Bronchial epithelial cell (primary cell): Measurements from ENCODE around the gene PC. TPM values are rescaled to one million over a fixed set of nuclear protein-coding genes. Genes with fewer than 3 reads are reported as not detected.

Experiments used
- DNase-seq: peaks from one replicate; pipeline ENCODE4 v3.0.0-alpha.2; 2010; ENCODE audit warnings: low read depth
- FAIRE-seq: peaks from 2 replicates; lab custom pipeline; 2011; peaks lifted over from hg19 to GRCh38; lab: Jason Lieb, UNC
- H3K27me3 ChIP-seq: 2 replicates; pipeline ENCODE4 v1.5.1; 2011; ENCODE audit warnings: low read length; ENCODE audit not compliant: control insufficient read depth, insufficient read depth
- H3K36me3 ChIP-seq: 2 replicates; pipeline ENCODE4 v1.5.1; 2011; ENCODE audit warnings: low read length; ENCODE audit not compliant: control insufficient read depth, insufficient read depth
- H3K4me3 ChIP-seq: 2 replicates; pipeline ENCODE4 v1.5.1; 2011; ENCODE audit warnings: mild to moderate bottlenecking, low read depth, low read length, control low read depth
- total RNA-seq: library from RNA; depleted of rRNA; stranded (reverse); fragments of >200 nt; gene quantifications from 2 replicates; pipeline ENCODE4 v1.2.1, GENCODE V29; 2014
- TF ChIP-seq, protein P1 (sequence below): IDR thresholded peaks from 2 replicates; pipeline ENCODE4 v1.5.1; 2011; ENCODE audit warnings: mild to moderate bottlenecking, moderate library complexity, low read length, control low read depth, inconsistent platforms; ENCODE audit not compliant: insufficient read depth, severe bottlenecking

Gene PC
- total RNA-seq, 1 donor from 2014 or later: 14.2 TPM

DNA sequence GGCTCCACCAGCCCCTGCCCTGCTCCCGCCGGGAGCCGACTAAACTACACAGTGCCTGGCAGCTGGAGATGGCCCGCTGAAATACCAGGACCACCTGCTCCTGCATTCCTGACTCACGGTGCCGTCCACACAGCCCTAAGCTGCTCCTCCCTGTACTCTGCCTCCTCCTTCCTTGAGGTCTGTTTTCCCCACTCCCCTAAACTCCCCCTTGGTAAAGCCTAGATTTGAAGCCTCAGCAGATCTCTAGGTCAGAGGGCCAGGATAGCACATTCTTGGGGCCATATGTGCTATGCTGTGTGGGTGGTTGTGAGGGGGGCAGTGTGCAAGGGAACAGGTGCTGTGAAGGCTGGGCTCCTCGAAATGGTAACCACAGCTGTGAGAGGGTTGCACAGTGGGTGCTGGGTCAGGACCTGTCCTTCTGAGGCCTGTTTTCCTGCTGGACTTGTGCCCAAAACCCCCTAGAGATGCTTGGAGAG, 91.6 kb downstream of the PC start:
- DNase-seq (no peak), FAIRE-seq (no peak)
- TF ChIP-seq, protein P1, sequence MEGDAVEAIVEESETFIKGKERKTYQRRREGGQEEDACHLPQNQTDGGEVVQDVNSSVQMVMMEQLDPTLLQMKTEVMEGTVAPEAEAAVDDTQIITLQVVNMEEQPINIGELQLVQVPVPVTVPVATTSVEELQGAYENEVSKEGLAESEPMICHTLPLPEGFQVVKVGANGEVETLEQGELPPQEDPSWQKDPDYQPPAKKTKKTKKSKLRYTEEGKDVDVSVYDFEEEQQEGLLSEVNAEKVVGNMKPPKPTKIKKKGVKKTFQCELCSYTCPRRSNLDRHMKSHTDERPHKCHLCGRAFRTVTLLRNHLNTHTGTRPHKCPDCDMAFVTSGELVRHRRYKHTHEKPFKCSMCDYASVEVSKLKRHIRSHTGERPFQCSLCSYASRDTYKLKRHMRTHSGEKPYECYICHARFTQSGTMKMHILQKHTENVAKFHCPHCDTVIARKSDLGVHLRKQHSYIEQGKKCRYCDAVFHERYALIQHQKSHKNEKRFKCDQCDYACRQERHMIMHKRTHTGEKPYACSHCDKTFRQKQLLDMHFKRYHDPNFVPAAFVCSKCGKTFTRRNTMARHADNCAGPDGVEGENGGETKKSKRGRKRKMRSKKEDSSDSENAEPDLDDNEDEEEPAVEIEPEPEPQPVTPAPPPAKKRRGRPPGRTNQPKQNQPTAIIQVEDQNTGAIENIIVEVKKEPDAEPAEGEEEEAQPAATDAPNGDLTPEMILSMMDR: no peak
- no peak overlapping the region for H3K4me3 ChIP-seq
- no peaks in the 10 kb centered on the region for H3K27me3 ChIP-seq
- peaks cover 16% of the 10 kb centered on the region for H3K36me3 ChIP-seq

- FAIRE-seq: no peak
Measured at GRCh38 chr11:66866007-66866406, 92.2 kb downstream of the PC start.

DNA sequence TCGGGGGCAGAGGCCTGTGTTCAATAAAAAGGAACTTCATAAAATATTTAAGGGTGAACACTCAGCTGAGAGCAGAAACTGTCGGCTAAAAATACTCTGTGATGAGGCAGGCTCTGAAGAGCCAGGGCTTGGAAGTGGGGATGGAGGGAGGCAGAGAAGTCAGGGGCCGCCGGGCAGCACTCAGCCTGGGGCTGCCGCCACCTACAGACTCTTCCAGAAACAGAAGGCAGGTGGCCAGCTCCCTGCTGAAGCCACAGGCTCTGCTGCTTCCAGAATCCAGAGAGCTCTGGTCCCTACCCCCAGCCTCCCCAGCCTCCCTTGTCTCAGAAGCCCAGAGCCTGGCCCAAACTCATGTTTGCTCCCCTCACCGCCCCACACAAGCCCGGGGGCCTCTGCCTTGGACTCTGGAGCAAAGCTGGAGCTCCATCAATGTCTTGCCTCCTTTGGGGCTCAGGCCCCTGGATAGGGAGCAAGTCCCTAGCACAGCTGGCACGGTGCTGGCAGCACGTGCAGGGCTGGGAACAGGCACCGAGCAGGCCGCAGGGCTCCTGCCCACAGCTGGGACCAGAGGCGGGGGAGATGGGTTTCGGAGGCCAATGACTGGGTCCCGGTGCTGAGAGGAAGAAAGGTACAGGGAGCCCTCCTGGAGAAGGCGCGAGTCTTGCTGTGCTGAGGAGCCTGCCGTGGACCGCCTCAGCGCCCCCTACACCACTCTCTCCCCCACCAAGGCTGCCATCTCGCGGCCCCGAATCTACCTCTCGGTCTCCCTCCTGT, 93.1 kb downstream of the PC start:
- peak; percentile 28 for FAIRE-seq
- H3K36me3 ChIP-seq: peaks cover 16% of the 10 kb centered on the region
- TF ChIP-seq, protein P1: no peak
- DNase-seq: no peak
- H3K27me3 ChIP-seq: no peaks in the 10 kb centered on the region
- H3K4me3 ChIP-seq: no peak overlapping the region

More at GRCh38 chr11:66866007-66866406, 92.2 kb downstream of the PC start:
- no peak for DNase-seq
- Histone ChIP-seq H3K27me3 (no peaks in the 10 kb centered on the region), H3K36me3 (peaks cover 16% of the 10 kb centered on the region), H3K4me3 (no peak overlapping the region)
- TF ChIP-seq, protein P1: no peak

DNA sequence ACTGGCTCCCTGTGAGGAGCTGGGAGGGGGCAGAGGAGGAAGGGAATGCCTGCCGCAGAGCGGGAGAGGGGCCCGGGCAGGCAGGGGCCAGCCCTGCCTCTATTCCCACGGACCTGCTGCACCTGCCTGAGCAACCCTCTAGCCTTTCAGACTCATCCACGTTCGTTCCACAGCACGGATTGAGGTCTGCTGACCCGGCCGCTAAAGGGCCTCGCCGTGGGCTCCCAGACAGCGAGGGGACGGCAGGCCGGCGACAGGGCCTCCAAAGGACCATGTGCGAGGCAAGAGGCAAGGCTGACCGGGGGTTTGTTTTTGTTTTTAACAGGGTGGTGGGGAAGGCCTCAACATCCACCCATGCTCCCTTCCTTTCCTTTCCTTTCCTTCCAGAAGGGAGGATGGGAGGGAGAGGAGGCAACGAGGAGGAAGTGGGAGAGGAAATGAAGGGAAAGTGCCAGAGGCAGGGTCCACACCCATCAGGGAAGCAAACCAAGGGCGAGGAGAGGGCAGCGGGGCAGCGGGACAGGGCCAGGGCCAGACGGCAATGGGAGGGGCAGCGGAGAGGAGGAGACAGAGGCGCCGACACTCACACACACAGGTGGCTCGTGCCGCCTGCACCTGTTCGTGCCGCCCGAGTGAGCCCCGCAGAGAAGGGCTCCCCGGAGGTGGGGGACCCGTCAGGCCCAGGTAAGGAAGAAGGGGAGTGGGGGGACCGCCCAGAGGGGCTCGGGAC, 93.8 kb downstream of the PC start:
- no peaks in the 10 kb centered on the region for H3K27me3 ChIP-seq
- TF ChIP-seq, protein P1: no peak
- peaks cover 16% of the 10 kb centered on the region for H3K36me3 ChIP-seq
- no peak for FAIRE-seq
- no peak for DNase-seq
- no peak overlapping the region for H3K4me3 ChIP-seq

- peak; percentile 58 for FAIRE-seq
- H3K27me3 ChIP-seq: no peaks in the 10 kb centered on the region
- no peak for DNase-seq
- H3K4me3 ChIP-seq: no peak overlapping the region
- peaks cover 19% of the 10 kb centered on the region for H3K36me3 ChIP-seq
- TF ChIP-seq, protein P1: no peak
Measured at GRCh38 chr11:66863428-66864125, 94.6 kb downstream of the PC start.
